ES-I3 (cell line): Measurements from ENCODE around the gene KCNH6.

Experiments used
- H3K36me3 ChIP-seq: 2 replicates; pipeline ENCODE4 v1.6.1; 2013; ENCODE audit warnings: mild to moderate bottlenecking, low read length, control low read depth, moderate library complexity; ENCODE audit not compliant: insufficient read depth
- H3K4me1 ChIP-seq: 2 replicates; pipeline ENCODE4 v1.6.1; 2013; ENCODE audit warnings: mild to moderate bottlenecking, control low read depth, low read length; ENCODE audit not compliant: insufficient read depth
- H3K9ac ChIP-seq: 2 replicates; pipeline ENCODE4 v1.6.1; 2013; ENCODE audit warnings: low read depth, mild to moderate bottlenecking, low read length, moderate library complexity
- H3K9me3 ChIP-seq: 2 replicates; pipeline ENCODE4 v1.6.1; 2013; ENCODE audit warnings: mild to moderate bottlenecking, low read length, moderate library complexity; ENCODE audit not compliant: control insufficient read depth, insufficient read depth

Gene KCNH6

GRCh38 chr17:63561819-63562218, 38.7 kb downstream of the KCNH6 start:
- Histone ChIP-seq H3K36me3 (no peaks in the 10 kb centered on the region), H3K9ac (no peak overlapping the region), H3K9me3 (no peaks in the 10 kb centered on the region), H3K4me1 (no peaks in the 10 kb centered on the region)

GRCh38 chr17:63563339-63563738, 40.2 kb downstream of the KCNH6 start:
- H3K9me3 ChIP-seq = no peaks in the 10 kb centered on the region
- no peak overlapping the region for H3K9ac ChIP-seq
- no peaks in the 10 kb centered on the region for H3K4me1 ChIP-seq
- no peaks in the 10 kb centered on the region for H3K36me3 ChIP-seq

DNA sequence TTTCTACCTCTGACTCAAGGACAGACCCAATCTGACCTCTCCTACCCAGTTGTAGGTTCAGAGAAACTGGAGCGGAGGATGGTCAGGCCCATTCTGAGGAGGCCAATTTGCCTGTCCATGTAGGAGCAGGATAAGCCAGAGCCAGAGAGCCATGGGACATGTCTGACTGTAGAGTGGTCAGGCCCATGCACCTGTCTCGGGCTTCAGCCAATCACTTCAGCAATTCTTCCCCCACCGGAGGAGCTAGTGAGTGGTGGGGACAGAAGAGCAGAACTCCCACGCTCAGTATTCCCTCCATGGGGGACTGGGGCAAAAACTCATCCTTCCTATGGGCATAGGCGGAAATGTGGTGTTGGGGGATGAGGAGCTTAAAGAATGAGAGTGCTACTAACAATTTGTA, 41.4 kb downstream of the KCNH6 start:
- no peaks in the 10 kb centered on the region for H3K4me1 ChIP-seq

DNA sequence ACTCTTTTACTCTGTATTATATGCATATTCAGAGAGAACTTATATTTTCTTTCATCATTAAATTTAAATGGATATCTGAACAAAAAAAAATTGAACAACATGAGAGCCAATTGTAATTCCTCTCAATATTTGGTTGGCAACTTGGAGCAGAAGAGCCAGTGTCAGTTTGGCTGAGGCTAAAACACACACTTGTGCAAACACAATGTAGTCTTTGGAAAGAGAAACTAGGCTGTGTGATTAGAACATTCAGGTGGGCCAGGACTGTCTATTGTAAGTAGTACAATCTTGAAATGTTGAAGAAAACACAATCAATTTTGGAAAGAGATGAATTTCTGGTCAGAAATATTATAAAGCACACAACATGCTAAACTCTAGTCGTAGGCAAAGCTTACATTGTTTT, 44.1 kb downstream of the KCNH6 start:
- Histone ChIP-seq H3K9ac (no peak overlapping the region), H3K36me3 (no peaks in the 10 kb centered on the region), H3K4me1 (no peaks in the 10 kb centered on the region), H3K9me3 (no peaks in the 10 kb centered on the region)

More for the DNA sequence above, 41.4 kb downstream of the KCNH6 start:
- Histone ChIP-seq H3K36me3 (no peaks in the 10 kb centered on the region), H3K9me3 (no peaks in the 10 kb centered on the region), H3K9ac (no peak overlapping the region)

DNA sequence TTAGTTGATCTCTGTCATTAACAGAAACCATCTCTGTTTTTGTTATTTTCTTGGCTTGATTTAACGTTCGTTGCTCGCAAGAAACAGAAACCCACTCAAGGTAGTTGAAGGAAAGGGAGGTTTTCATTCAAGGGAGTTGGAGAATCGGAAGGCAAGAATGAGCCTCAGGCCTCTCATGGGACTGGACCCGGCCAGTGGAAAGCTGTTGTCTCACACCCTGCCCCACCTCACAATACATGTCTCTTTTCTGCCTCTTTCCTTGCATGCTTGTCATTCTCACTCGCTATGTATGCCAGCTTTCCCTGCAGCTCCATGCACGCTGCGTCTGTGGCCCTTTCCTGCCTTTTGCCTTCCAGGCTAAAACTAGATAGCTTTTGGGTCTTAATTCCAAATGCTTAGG, 45.4 kb downstream of the KCNH6 start:
- no peaks in the 10 kb centered on the region for H3K36me3 ChIP-seq
- no peak overlapping the region for H3K9ac ChIP-seq
- no peaks in the 10 kb centered on the region for H3K9me3 ChIP-seq
- no peaks in the 10 kb centered on the region for H3K4me1 ChIP-seq

GRCh38 chr17:63571632-63572310, 48.6 kb downstream of the KCNH6 start:
- H3K36me3 ChIP-seq = no peaks in the 10 kb centered on the region
- no peak overlapping the region for H3K9ac ChIP-seq
- H3K9me3 ChIP-seq = no peaks in the 10 kb centered on the region
- H3K4me1 ChIP-seq = no peaks in the 10 kb centered on the region

DNA sequence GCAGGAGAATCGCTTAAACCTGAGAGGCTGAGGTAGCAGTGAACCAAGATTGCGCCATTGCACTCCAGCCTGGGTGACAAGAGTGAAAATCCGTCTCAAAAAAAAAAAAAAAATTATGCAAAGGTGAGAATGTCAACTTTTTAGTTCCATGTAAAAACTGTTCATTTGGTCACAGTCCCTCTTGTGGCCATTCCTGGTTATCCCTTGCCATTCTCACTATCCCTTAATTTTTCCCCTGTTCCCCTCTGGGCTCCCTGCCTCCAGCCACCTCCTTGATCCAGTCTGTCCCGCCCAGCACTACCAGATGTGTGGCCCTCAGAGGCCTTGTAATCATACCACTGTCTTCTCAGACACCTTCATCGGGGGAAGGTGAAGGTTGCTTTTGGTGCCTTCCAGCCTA, 50.5 kb downstream of the KCNH6 start:
- H3K9me3 ChIP-seq = no peaks in the 10 kb centered on the region
- no peak overlapping the region for H3K9ac ChIP-seq
- no peaks in the 10 kb centered on the region for H3K36me3 ChIP-seq

DNA sequence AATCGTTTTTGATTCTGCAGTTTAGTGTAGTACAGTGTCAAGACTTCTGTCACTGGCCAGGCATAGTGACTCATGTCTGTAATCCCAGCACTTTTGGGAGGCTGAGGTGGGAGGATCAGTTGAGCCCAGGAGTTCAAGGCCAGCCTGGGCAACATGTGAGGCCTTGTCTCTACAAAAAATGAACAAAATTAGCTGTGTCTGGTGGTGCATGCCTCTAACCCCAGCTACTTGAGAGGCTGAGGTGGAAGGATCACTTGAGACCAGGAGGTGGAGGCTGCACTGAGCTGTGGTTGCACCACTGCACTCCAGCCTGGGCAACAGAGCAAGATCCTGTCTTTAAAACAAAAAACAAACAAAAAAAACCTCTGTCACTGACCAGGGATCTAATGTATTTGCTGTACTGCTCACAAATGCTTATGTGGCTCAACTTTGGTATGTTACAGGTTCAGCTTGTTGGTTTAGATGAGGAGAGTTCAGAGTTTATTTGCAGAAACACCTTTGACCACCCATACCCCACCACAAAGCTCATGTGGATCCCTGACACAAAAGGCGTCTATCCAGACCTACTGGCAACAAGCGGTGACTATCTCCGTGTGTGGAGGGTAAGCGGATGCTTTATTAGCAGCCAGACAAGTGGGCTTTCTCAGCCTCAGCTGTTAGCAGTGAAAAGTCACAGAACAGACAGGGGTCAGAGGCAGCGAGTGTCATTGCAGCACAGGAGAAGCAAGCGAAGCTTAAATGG, 55.0 kb downstream of the KCNH6 start:
- Histone ChIP-seq H3K36me3 (peaks cover 20% of the 10 kb centered on the region; the same call in 1 of the 2 replicates), H3K9ac (no peak overlapping the region), H3K9me3 (no peaks in the 10 kb centered on the region), H3K4me1 (peaks cover 4% of the 10 kb centered on the region; the same call in 1 of the 2 replicates)

More for the DNA sequence above, 50.5 kb downstream of the KCNH6 start:
- H3K4me1 ChIP-seq = no peaks in the 10 kb centered on the region

- Histone ChIP-seq H3K4me1 (peaks cover 4% of the 10 kb centered on the region; the same call in 1 of the 2 replicates), H3K9me3 (no peaks in the 10 kb centered on the region), H3K36me3 (peaks cover 25% of the 10 kb centered on the region; the same call in 1 of the 2 replicates), H3K9ac (no peak overlapping the region)
Measured at GRCh38 chr17:63578769-63579111, 55.6 kb downstream of the KCNH6 start.

DNA sequence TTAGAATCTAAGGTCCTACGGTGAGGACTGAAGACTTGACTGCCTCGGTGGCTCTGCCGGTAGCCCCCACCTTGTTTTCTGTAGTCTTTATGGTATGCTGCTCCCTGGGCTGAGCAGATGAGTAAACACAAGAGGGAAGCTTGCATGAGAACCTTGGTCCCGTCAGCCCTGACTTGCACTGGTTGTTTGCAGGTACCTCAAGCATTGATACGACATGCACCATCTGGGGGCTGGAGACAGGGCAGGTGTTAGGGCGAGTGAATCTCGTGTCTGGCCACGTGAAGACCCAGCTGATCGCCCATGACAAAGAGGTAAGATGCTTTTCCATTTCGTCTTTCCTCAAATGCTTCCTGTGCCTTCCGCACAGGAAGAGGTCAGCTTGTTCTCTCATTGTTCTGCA, 56.5 kb downstream of the KCNH6 start:
- Histone ChIP-seq H3K4me1 (peaks cover 4% of the 10 kb centered on the region; the same call in 1 of the 2 replicates), H3K36me3 (peaks cover 29% of the 10 kb centered on the region), H3K9me3 (no peaks in the 10 kb centered on the region), H3K9ac (no peak overlapping the region)

- Histone ChIP-seq H3K4me1 (no peaks in the 10 kb centered on the region), H3K9ac (no peak overlapping the region), H3K36me3 (peaks cover 45% of the 10 kb centered on the region), H3K9me3 (no peaks in the 10 kb centered on the region)
Measured at GRCh38 chr17:63587770-63588169, 64.6 kb downstream of the KCNH6 start.

- Histone ChIP-seq H3K36me3 (peaks cover 35% of the 10 kb centered on the region), H3K9ac (no peak overlapping the region), H3K9me3 (no peaks in the 10 kb centered on the region), H3K4me1 (no peaks in the 10 kb centered on the region)
Measured at GRCh38 chr17:63588797-63589196, 65.6 kb downstream of the KCNH6 start.

- Histone ChIP-seq H3K36me3 (peaks cover 33% of the 10 kb centered on the region), H3K4me1 (no peaks in the 10 kb centered on the region), H3K9me3 (no peaks in the 10 kb centered on the region), H3K9ac (no peak overlapping the region)
Measured at GRCh38 chr17:63589646-63590045, 66.5 kb downstream of the KCNH6 start.

DNA sequence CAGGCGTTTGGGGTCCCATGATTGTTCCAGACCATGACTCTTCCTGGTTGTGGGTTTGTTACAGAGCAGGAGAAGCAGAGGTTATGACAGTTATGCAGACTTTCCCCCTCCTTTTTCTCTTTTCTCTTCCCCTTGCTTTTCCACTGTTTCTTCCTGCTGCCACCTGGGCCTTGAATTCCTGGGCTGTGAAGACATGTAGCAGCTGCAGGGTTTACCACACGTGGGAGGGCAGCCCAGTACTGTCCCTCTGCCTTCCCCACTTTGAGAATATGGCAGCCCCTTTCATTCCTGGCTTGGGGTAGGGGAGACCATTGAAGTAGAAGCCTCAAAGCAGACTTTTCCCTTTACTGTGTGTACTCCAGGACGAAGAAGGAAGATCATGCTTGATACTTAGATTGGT, 69.6 kb downstream of the KCNH6 start:
- Histone ChIP-seq H3K4me1 (no peaks in the 10 kb centered on the region), H3K36me3 (peaks cover 33% of the 10 kb centered on the region), H3K9me3 (no peaks in the 10 kb centered on the region), H3K9ac (no peak overlapping the region)

GRCh38 chr17:63595132-63595531, 72.0 kb downstream of the KCNH6 start:
- no peaks in the 10 kb centered on the region for H3K4me1 ChIP-seq
- H3K9me3 ChIP-seq = no peaks in the 10 kb centered on the region
- no peak overlapping the region for H3K9ac ChIP-seq
- peaks cover 15% of the 10 kb centered on the region; the same call in 1 of the 2 replicates for H3K36me3 ChIP-seq
